AG08396 (cell line): ENCODE results near the gene DOCK4.
"Not testable (repeated sequence)": the region's sequence is repeated elsewhere in the genome, so short reads cannot be mapped to it uniquely, and the experiment has no call there.

Source experiments
- DNase-seq: peaks from one replicate; pipeline ENCODE4 v3.0.0; 2012; ENCODE audit warnings: low spot score, mixed read lengths

Gene DOCK4

DNA sequence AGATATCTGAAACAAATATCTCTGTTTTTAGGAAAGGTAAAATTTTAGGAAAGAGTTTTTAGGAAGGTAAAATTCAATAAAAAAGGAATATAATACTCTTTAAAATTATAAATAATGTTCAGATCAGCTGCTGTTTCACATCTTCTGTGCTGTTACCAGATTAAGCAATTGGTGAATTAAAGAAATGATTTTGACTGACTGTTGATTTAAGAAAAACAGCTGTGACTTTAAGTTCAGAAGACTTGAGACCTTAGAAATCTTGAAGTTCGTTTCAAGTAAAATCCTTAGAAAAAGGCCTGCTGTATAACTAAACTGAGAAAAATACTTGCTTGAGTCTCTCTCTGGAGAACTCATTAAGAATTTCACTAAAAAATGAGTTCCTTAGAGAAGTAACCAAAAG is 250.6 kb downstream of the DOCK4 start:
- no peak for DNase-seq

DNA sequence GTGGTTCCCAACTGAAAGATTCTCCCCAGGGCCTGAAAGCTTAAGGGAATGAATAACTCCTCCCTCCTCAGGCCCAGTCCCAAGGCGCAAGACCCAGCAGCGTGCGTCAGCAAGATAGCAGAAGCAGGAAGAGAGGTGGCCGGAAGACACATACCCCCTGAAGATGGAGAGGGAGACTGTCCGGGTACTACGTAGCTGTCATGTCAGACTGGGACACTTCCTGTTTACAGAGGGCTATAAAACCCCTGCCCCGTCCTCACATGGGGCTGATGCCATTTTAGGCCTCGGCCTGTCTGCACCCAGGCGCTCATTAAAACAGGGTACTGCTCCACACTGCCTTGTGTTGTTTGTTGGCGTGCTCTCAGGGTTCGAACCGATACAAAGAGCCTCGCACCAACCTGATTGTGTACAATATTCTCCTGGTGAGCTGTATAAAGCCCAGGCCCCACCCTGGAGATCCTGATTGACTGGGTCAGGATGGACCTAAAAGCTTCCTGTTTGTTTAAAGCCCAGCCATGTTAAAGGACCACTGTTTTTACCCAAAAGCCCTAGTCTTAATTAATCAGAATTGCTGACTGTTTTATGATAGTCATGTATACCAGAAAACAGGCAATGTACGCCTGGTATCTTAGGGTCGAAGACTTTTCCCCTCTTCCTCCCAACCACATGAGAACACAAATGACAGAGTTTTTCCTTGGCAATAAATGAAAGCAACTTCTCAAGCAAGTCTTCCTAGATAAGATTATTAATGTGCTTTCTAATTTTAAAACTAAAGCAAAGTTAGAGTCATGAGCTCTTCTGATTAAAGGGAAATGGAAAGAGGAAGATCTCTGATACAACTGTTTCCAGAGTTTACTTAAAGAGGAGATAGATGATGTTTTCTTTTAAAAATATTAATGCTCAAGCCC is 251.5 kb downstream of the DOCK4 start:
- no peak for DNase-seq

DNA sequence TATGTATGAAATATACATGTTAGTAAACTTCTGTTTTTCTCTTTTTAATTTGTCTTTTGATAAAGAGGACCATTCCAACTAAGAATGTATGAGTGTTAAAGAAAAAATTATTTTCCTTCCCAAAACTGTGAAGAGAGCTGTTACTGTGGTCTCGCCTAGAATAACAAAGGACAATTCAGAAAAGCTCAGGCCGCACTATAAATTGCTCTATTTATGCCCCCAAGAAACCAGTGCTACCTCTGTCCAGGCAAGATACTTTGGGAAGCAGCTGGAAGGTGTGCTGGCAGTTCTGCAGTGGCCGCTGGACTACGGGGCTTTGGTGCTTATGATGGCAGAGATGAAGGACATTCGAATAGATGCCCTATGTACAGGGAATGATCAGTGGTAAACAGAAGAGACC is 252.1 kb downstream of the DOCK4 start:
- DNase-seq: no peak

DNA sequence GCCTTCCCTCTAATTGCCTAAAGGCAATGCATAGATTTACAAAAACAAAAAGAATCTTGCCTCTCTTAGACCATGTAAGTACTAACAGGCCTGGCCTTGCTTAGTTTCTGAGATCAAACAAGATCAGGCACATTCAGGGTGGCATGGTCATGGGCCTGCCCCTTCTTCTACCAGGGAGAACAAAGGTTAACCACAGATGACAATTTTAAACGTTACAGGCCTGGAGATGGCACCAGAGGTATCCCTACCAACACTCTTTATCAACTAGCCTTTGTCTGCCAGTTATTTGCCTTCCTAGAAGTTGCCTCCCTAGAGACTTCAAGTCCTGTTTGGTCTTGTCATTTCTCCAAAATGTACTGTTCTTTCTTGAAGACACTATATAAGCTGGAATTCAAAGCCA is 252.6 kb downstream of the DOCK4 start:
- no peak for DNase-seq

DNA sequence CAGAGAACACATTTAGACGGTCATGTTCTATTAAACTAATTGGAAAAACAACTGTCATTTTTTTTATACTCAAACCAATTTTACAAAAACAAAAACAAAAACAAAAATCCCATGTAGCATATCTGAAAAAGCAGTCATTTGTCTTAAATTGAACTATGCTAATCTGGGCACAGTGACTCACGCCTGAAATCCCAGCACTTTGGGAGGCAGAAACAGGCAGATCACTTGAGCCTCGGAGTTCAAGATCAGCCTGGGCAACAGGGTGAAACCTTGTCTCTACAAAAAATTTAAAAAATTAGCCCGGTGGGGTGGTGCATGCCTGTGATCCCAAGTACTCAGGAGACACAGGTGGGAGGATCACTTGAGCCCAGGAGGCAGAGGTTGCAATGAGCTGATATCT is 253.4 kb downstream of the DOCK4 start:
- DNase-seq: no peak

DNA sequence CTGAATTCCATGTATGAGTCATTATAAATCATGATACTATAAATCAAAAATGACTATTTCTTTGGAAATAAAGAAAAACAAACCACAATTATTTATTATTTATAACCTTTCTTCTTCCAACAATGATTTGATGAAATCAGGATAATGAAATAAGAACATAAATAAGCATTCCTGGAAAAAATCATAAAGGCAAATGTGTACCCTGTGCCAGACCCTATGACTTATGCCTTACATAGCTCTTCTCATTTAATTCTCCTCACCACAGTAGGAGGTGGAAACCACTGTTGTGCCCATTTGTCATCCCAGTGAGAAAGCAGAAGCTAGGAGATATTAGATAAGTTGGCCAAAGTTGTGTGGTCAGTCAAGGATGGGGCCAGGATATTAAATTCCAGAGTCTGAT is 255.1 kb downstream of the DOCK4 start:
- DNase-seq: no peak

DNA sequence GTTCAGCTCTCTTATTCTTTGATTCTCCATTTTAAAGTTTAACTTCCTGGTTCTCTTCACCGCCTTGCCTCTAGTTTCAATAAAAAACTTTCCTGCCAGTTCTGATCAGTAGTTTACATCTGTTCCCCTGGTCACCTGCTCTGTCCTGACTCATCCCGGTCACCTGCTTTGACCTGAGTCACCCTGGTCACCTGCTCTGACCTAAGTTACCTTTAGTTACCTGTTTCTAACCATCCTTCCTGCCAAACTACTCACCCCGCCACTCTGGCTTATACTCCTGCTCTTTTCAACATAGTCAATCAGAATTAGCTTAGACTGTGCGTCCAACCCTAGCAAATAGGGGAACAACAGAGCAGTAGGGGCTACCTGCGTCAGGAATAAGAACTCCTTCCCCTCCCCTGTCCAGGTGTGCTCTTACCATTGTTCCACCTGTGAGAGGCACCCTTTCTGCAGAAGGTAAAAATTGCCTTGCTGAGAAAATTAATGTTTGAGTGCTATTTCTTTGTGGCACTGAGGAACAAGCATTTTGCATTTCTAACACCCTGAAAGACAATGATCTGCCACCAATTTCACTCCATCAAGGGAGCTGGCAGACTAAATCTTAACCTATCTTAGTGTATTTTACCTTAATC is 263.6 kb downstream of the DOCK4 start:
- no peak for DNase-seq

DNA sequence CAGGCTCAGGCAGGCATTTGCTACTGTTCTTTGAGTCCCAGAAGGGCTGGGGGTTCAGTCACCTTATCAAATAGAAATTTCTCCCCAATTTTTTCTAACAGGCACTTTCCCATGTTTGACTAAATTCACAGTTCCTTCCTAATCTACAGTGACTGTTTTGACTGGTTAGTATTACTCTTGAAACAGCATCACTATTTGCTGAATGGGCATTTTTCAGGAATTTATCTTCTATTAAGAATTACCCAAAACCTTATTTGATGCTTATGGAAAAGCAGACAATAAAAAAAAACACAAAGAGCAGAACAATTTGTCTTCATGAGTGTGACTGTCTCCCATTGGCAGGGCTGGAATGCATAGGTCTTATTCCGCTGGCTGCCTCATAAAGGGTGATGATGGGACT is 269.0 kb downstream of the DOCK4 start:
- DNase-seq: no peak

DNA sequence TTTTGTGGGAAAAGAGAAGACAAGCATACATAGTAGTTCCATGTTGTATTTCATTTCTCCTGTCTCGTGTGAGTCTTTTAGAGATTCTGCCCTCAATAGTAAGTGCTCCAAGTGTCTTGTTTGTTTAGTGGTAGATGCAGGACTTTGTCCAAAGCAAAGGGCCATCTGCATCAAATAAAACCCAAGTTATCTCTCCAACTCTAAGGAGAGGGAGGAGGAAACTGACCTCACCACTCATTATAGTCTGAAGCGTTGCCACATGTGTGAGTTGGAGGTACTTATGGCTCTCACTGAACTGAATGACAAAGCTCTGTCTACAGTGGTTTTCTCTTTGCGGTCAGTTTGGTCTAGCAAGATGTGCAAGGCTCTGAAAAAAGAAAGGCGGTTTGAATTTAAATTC is 272.6 kb downstream of the DOCK4 start:
- no peak for DNase-seq

DNA sequence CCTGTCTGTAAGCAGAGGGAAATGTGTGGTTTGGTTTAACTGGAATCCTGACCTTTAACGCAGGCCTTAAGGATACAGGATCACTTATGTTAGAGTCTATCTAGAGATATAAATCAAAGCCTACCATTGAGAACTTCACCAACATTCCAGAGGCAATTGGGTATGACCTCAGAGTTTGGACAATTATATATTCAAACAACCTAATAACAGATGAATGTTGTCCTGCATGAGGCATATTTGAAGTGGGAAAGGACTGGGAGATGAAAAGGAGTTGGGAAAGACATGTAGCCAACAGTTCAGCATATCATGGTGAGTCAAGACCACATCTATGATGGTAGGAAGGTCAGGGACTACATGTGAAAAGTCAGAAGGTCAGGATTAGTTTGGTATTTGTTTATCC is 274.2 kb downstream of the DOCK4 start:
- no peak for DNase-seq

DNA sequence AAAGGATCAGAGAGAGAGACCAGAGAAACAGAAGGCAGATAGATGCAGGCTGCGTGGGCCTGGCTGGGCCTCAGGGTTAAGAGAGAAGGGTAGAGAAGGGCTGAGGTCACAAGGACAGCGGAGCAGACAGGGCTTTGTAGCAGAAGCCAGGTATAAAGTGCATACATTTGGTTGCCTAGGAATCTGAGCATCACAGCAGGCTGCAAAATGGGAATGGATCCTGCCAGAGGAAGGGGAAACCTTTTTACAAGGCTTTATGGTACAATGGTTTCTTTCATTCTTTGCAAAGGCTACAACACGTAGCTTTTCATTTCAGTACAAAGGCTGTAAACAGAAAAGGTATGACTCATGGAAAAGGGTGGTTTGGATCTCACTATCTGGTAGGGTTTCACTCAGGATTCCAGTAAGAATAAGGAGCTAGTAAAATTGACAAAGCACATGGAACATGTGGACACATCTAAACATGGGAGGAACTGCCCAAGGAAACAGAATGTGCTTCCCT is 275.1 kb downstream of the DOCK4 start:
- peak; percentile 23 for DNase-seq

DNA sequence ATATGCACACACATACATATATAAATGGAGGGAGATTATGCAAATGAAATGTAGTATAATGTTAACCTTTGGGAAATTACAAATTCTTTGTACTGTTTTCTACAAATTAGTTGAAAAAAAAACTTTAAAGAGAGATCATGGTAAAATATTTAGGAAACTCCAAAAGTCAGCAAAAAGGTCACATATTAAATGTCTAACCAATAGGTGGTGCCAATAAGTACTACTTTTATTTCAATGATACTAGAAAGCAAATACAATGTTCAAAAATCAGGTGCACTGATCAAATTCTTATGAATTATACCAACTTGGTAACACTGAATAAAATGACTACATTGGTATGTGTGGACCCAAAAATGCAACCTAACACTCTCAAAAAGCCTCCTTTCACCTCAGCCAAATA is 276.9 kb downstream of the DOCK4 start:
- no peak for DNase-seq

DNA sequence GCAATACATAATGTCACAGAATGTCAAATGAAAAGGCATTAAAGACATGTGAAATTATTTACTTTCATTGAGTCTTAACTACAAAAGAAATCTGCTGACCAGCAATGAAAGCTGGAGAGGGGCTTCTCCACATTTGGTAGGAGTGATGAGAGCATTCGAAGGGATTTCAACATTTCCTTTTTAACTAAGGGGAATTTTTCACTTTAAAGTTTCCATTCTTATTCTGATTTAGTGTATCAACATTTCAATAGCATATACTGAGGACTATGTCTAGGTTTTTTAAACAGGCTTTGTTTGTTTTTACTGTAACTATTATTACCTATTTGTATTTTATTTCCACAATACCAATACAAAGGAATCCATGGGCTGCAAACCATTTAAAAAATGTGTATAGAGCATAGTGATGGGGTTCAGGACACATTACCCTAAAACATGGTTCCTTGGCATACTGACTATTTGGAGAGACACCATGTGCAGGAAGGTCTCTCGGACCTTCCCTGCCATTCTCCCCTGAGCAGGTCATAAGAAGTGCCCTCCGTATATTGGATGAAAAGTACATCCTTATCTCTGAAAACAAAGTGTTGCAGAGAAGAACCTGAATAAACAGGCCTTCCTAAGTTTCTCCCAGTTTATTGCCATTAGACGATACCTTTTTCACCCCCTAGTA is 278.7 kb downstream of the DOCK4 start:
- no peak for DNase-seq

DNA sequence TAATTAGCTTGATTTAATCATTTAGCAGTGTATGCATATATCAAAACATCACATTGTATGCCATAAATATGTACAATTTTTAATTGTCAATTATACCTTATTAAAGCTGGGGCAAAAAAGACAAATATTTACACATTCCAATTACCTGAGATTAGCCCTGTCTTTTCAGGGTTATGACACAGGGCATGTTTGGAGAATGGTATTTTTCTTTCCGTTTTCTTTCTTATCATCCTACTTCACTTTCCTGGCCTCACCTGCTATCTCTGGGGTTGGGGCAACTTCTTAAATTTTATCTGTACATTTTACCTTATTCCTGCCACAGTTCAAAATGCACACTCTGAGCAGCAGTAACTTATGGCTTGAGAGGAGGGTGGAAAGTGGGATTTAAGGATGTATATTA is 285.9 kb downstream of the DOCK4 start:
- no peak for DNase-seq

DNA sequence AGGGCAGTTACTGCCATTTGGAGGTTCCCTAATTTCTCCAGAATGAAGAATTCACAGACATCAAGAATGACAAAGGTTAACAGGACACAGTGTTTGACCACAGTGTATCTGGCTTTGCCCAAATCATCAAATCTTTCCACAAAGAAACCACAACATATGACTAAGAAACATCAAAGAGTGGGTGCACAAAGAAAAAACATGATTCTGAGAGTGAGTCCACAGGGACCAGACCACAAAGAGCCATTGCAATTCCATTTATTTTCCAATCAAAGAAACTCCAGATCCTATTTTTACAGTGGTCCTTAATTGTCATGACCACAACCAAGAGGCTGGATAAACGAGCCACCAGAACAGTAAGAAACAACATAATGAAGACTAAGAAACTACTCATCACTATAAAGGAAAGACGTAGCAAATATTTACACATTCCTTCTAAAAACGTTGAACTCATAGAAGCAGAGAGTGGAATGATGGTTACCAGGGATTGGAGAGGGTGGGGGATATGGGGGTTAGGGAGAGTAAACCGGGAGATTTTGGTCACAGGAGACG is 286.5 kb downstream of the DOCK4 start:
- DNase-seq: peak; percentile 56

DNA sequence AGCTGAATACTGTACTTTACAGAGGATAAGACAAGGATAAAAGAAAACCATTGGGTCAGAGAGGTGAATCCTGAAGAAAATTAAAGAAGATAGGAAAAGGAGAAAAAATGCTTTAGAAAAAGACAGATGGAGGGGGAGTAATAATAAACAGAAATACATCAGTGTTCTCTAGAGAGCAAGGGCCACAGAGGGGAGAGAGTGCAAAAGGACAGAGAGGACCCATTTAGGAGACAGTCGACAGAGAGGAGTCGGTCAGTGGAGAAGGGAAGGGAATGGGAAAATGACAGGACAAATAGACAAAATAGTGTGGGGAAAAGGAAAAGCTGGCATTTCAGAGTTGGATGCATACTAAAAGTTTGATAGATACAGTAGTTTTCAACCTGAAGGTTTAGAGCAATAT is 287.0 kb downstream of the DOCK4 start:
- DNase-seq: no peak

DNA sequence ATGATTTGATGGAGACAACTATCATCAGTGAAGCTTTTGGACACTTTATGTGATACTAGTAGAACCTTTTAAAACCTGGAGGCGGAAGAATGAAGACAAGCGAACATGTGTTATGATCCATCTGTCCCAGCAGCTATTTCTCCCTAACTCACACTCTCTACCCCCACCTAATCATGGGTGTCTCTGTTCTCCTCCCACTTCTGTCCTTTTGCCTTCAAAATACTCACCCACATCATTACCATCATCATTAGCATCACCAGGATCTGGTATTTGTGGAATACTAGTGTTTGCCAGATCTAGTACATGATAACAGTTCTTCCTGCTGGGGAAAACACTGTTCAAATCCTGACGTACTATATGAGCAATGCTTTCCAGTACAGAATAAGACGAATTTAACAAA is 287.7 kb downstream of the DOCK4 start:
- no peak for DNase-seq

DNA sequence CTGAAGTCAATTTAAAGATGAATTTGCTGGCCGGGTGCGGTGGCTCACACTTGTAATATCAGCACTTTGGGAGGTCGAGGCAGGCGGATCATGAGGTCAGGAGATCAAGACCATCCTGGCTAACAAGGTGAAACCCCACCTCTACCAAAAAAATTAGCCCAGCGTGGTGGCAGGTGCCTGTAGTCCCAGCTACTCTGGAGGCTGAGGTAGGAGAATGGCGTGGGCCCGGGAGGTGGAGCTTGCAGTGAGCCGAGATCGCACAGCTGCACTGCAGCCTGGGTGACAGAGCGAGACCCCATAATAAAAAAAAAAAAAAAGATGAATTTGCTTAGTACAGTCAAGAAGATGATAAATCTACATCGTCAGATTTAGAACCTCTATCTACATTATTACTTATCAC is 288.8 kb downstream of the DOCK4 start:
- DNase-seq: not testable (repeated sequence)

DNA sequence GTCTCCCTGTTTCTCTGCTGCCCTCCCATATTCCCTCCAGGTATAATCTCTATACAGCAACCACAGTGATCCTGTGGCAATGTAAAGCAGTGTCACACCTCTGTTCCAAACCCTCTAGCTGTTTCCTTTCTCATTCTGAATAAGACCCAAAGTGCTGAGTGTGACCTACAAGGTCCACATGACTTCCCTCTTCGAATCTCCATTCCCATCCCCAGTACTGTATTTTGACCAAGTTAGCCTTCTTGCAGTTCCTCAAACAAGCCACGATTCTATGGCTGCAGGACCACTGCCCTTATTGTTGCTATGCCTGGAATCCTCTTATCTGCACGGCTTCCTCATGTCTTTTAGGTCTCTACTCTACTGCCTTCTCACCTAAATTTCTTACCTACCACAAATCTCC is 291.9 kb downstream of the DOCK4 start:
- no peak for DNase-seq

DNA sequence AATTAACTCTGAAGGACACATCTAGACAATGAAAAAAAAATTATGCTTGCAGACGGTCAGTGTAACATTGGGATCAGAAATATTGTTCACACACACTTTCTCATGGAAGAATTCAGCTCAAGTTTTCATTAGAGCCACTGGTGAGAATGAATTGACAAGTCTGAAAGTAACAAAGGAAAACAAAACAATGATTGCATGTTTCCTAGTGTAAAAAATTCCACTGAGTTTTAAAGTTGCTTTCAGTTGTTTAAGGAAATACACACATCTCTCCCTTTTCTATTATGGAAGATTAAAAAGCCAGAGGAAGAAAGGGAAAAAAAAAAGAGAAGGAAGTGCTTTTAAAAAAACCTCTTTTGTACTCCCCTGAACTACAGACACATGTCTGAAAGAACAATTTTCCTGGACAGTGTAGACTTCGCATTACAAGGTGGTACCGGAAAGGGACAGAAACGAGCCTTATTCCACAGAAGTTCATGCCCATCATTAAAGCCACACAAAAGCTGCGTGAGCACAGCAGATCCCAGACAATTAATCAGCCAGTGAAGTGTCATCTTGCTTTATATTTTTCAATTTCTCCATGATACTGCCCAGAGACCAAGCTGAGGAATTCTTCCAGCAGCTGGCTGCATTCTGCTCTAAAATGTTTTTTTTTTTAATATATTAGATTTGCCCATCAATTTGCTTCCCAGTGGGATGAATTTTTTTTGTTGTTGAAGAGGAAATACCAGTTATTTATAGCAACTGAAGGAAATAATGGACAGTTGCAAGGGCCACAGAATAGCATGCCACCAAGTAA is 294.8 kb downstream of the DOCK4 start:
- no peak for DNase-seq

DNA sequence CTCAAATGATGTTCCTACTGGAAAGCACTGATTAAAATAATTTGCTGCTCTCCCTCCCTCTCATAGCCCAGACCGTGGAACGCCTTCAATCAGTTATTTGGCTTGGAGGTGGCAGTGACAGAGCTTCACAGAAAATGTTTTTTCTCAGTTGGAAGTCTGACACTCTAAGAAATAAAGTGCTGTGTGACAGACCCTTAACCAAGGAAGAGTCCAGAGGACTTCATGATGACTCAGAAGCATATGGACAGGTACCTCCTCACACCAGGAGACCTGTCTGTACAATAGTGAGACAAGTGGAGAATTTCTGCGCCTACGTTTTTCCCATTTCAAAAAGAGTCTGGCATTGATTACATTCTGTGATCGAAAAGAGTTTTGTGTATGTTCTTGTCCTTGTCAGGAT is 295.5 kb downstream of the DOCK4 start:
- no peak for DNase-seq

DNA sequence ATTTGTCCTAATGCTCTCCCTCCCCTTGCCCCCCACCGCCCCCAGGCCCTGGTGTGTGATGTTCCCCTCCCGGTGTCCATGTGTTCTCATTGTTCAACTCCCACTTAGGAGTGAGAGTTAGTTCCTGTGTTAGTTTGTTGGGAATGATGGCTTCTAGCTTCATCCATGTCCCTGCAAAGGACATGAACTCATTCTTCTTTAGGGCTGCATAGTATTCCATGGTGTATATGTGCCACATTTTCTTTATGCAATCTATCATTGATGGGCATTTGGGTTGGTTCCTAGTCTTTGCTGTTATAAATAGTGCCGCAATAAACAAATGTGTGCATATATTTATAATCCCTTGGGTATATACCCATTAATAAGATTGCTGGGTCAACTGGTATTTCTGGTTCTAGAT is 297.5 kb downstream of the DOCK4 start:
- not testable (repeated sequence) for DNase-seq
